ENCODE results near the gene IL17A.

- TF ChIP-seq CTCF (IDR thresholded peaks at IDR 0.05) (no peak), POLR2A (IDR thresholded peaks at IDR 0.05) (no peak)
Observed at GRCh38 chr6:52143551-52143950, 42.6 kb upstream of the IL17A start.

All from thyroid gland (tissue), 4 donors.